ENCODE data around the gene FLNB.

- no peak for TF ChIP-seq MXI1 (IDR thresholded peaks at IDR 0.05; ENCODE audit: low read depth, low read length)
- TF ChIP-seq CTCFL (IDR thresholded peaks at IDR 0.05; ENCODE audit: borderline replicate concordance, insufficient read depth, low read depth, low read length, poor library complexity, severe bottlenecking): no peak
- TF ChIP-seq, protein P1, sequence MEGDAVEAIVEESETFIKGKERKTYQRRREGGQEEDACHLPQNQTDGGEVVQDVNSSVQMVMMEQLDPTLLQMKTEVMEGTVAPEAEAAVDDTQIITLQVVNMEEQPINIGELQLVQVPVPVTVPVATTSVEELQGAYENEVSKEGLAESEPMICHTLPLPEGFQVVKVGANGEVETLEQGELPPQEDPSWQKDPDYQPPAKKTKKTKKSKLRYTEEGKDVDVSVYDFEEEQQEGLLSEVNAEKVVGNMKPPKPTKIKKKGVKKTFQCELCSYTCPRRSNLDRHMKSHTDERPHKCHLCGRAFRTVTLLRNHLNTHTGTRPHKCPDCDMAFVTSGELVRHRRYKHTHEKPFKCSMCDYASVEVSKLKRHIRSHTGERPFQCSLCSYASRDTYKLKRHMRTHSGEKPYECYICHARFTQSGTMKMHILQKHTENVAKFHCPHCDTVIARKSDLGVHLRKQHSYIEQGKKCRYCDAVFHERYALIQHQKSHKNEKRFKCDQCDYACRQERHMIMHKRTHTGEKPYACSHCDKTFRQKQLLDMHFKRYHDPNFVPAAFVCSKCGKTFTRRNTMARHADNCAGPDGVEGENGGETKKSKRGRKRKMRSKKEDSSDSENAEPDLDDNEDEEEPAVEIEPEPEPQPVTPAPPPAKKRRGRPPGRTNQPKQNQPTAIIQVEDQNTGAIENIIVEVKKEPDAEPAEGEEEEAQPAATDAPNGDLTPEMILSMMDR (IDR thresholded peaks at IDR 0.05 in 2 of 3, conservative IDR thresholded peaks at IDR 0.05 in 1 of 3; ENCODE audit: insufficient read depth in 2 of 3, low read depth in 1 of 3, low read length in 3 of 3): no peak
- no peak for TF ChIP-seq HMGXB4 (CRISPR knock-in tag; IDR thresholded peaks at IDR 0.05)
- no peak for TF ChIP-seq MAFF (IDR thresholded peaks at IDR 0.05; ENCODE audit: low read length)
- no peak for TF ChIP-seq JUNB (CRISPR knock-in tag; conservative IDR thresholded peaks at IDR 0.05)
- no peak for TF ChIP-seq MYC (IDR thresholded peaks at IDR 0.05; ENCODE audit: low read depth, low read length)
- no peak for TF ChIP-seq MYC (CRISPR knock-in tag; IDR thresholded peaks at IDR 0.05; ENCODE audit: borderline replicate concordance, low read depth)
- no peak for TF ChIP-seq NBN (IDR thresholded peaks at IDR 0.05; ENCODE audit: low read depth)
- no peak for TF ChIP-seq RB1 (IDR thresholded peaks at IDR 0.05; ENCODE audit: low read depth)
- no peak for TF ChIP-seq POLR2AphosphoS5 (IDR thresholded peaks at IDR 0.05; ENCODE audit: control insufficient read depth, insufficient read depth, low read depth, low read length)
- TF ChIP-seq CREB1 (IDR thresholded peaks at IDR 0.05): no peak
- TF ChIP-seq CREB1 (CRISPR knock-in tag; IDR thresholded peaks at IDR 0.05): no peak
- no peak for TF ChIP-seq RFX5 (IDR thresholded peaks at IDR 0.05; ENCODE audit: low read depth, low read length)
These were observed 26.7 kb downstream of the FLNB start for GRCh38 chr3:58034738-58035523.

Data from K562 (cell line).